Loucy (cell line): Measurements from ENCODE around the gene KLKB1.
"Not testable (repeated sequence)": the region's sequence is repeated elsewhere in the genome, so short reads cannot be mapped to it uniquely, and the experiment has no call there.

Experiments
- H2AFZ ChIP-seq: fragments of 200-600 bp; sonication (generic); 2 replicates; pipeline ENCODE4 v1.6.0; 2016; ENCODE audit warnings: antibody characterized with exemption, mild to moderate bottlenecking, low read length, moderate library complexity
- H3F3A ChIP-seq: fragments of 200-600 bp; 2 replicates; pipeline ENCODE4 v1.6.0; 2016; ENCODE audit warnings: antibody characterized with exemption, low read depth, mild to moderate bottlenecking
- H3K27me3 ChIP-seq: fragments of 200-600 bp; sonication (generic); 2 replicates; pipeline ENCODE4 v1.6.1; 2014; ENCODE audit warnings: low read length, mild to moderate bottlenecking; ENCODE audit not compliant: insufficient read depth, poor library complexity, severe bottlenecking
- H3K36me3 ChIP-seq: fragments of 200-600 bp; sonication (generic); 2 replicates; pipeline ENCODE4 v1.6.1; 2016; ENCODE audit warnings: low read length; ENCODE audit not compliant: insufficient read depth
- H3K4me1 ChIP-seq: fragments of 200-600 bp; sonication (generic); 2 replicates; pipeline ENCODE4 v1.5.1; 2014; ENCODE audit warnings: low read length, mild to moderate bottlenecking; ENCODE audit not compliant: insufficient read depth, poor library complexity, severe bottlenecking
- H3K4me2 ChIP-seq: fragments of 200-600 bp; sonication (generic); 2 replicates; pipeline ENCODE4 v1.6.0; 2014; ENCODE audit warnings: antibody characterized with exemption, low read length, low read depth, mild to moderate bottlenecking; ENCODE audit not compliant: poor library complexity, severe bottlenecking
- H3K4me3 ChIP-seq: fragments of 200-600 bp; sonication (generic); 2 replicates; pipeline ENCODE4 v1.5.1; 2014; ENCODE audit warnings: low read length, mild to moderate bottlenecking, mixed read lengths; ENCODE audit not compliant: poor library complexity, severe bottlenecking
- H3K79me2 ChIP-seq: fragments of 200-600 bp; sonication (generic); 2 replicates; pipeline ENCODE4 v1.6.1; 2014; ENCODE audit warnings: low read length; ENCODE audit not compliant: insufficient read depth
- H3K9ac ChIP-seq: fragments of 200-600 bp; sonication (generic); 2 replicates; pipeline ENCODE4 v1.6.0; 2014; ENCODE audit warnings: mild to moderate bottlenecking, low read depth, low read length, moderate library complexity; ENCODE audit not compliant: poor library complexity, severe bottlenecking
- H3K9me2 ChIP-seq: fragments of 200-600 bp; sonication (generic); replicated peaks from 2 replicates; pipeline ENCODE4 v1.6.1; 2016; ENCODE audit warnings: low read depth, low read length, mixed read lengths
- H3K9me3 ChIP-seq: fragments of 200-600 bp; sonication (generic); 2 replicates; pipeline ENCODE4 v1.6.1; 2014; ENCODE audit warnings: mild to moderate bottlenecking, antibody characterized with exemption, low read length, low read depth; ENCODE audit not compliant: insufficient read depth
- H4K20me1 ChIP-seq: fragments of 200-600 bp; sonication (generic); 2 replicates; pipeline ENCODE4 v1.6.0; 2014; ENCODE audit warnings: antibody characterized with exemption, low read length, mild to moderate bottlenecking; ENCODE audit not compliant: insufficient read depth, poor library complexity, severe bottlenecking
- CTCF ChIP-seq: fragments of 200-600 bp; sonication (generic); conservative IDR thresholded peaks from 2 replicates; pipeline ENCODE4 v1.5.1; 2014; ENCODE audit warnings: mild to moderate bottlenecking, antibody characterized with exemption, low read length
- EZH2phosphoT487 ChIP-seq: fragments of 200-600 bp; IDR thresholded peaks from 2 replicates; pipeline ENCODE4 v1.6.1; 2018; ENCODE audit warnings: antibody characterized with exemption, mild to moderate bottlenecking, moderate library complexity, borderline replicate concordance

The KLKB1 gene

DNA sequence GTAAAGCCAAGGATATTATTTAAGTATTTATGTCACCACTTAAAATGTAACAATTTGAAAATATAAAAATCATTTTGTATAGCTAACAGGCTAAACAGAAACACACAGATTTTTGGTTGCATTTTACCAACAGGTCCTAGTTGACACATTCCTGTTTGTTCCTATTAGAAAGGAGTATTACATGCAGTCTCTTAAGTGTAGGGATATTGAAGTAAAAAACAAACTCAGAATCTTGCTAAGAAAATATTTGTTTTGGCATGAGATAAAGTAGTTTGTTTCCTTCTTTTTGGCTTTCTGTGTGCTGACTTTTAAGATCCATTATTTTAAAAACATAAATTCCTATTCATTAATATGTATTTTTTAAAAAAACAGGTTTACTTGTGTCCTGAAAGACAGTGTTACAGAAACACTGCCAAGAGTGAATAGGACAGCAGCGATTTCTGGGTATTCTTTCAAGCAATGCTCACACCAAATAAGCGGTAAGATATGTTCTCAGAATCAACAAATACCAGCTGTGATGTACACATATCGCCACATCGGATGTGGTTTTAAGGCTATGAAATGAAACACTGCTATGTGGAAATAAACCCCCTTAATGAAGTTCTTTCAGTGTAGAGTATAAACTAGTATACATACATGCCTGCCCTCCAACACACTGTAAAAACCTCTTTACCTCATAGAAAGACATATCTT is 45.5 kb downstream of the KLKB1 start:
- Histone ChIP-seq H3K79me2 (no peaks in the 10 kb centered on the region), H3K9me2 (no peaks in the 10 kb centered on the region), H3F3A (no peaks in the 10 kb centered on the region), H4K20me1 (no peaks in the 10 kb centered on the region), H3K4me2 (no peak overlapping the region), H3K4me1 (no peaks in the 10 kb centered on the region), H3K4me3 (no peak overlapping the region), H2AFZ (no peak overlapping the region), H3K9me3 (no peaks in the 10 kb centered on the region), H3K36me3 (no peaks in the 10 kb centered on the region), H3K9ac (no peak overlapping the region), H3K27me3 (no peaks in the 10 kb centered on the region)
- TF ChIP-seq EZH2phosphoT487 (no peak), CTCF (no peak)

DNA sequence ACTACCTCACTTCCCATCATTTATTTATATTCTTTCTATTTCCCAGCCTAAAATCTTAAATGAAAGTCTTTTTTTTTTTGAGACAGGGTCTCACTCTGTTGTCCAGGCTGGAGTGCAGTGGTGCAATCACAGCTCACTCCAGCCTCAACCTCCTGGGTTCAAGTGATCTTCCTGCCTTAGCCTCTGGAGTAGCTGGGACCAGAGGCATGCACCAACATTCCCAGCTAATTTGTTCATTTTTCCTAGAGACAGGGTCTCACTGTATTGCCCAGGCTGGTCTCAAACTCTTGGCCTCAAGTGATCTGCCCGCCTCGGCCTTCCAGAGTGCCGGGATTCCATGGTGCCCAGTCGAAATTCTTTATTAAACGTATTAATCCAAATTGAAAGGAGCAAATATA is 46.1 kb downstream of the KLKB1 start:
- not testable (repeated sequence) for H3K4me1 ChIP-seq, H3F3A ChIP-seq, H3K9me3 ChIP-seq, H3K9ac ChIP-seq, H3K9me2 ChIP-seq, H3K36me3 ChIP-seq, H3K27me3 ChIP-seq, H3K79me2 ChIP-seq, H3K4me3 ChIP-seq, H3K4me2 ChIP-seq, H4K20me1 ChIP-seq, H2AFZ ChIP-seq

GRCh38 chr4:186283311-186283710 is 56.0 kb downstream of the KLKB1 start:
- no peaks in the 10 kb centered on the region for H4K20me1 ChIP-seq
- H2AFZ ChIP-seq: no peak overlapping the region
- no peaks in the 10 kb centered on the region for H3K36me3 ChIP-seq
- H3K4me3 ChIP-seq: no peak overlapping the region
- H3K9me2 ChIP-seq: no peaks in the 10 kb centered on the region
- H3F3A ChIP-seq: no peaks in the 10 kb centered on the region
- H3K4me2 ChIP-seq: no peak overlapping the region
- TF ChIP-seq CTCF (no peak), EZH2phosphoT487 (no peak)
- H3K9ac ChIP-seq: no peak overlapping the region
- no peaks in the 10 kb centered on the region for H3K9me3 ChIP-seq
- H3K27me3 ChIP-seq: peaks cover 4% of the 10 kb centered on the region
- H3K79me2 ChIP-seq: no peaks in the 10 kb centered on the region
- H3K4me1 ChIP-seq: no peaks in the 10 kb centered on the region

- H3K36me3 ChIP-seq: no peaks in the 10 kb centered on the region
- H4K20me1 ChIP-seq: no peaks in the 10 kb centered on the region
- no peak overlapping the region for H2AFZ ChIP-seq
- H3K79me2 ChIP-seq: no peaks in the 10 kb centered on the region
- H3K9ac ChIP-seq: no peak overlapping the region
- H3K9me2 ChIP-seq: no peaks in the 10 kb centered on the region
- no peak for TF ChIP-seq CTCF
- TF ChIP-seq EZH2phosphoT487: no peak
- no peaks in the 10 kb centered on the region for H3F3A ChIP-seq
- H3K27me3 ChIP-seq: peaks cover 3% of the 10 kb centered on the region
- no peak overlapping the region for H3K4me3 ChIP-seq
- no peak overlapping the region for H3K4me2 ChIP-seq
- no peaks in the 10 kb centered on the region for H3K4me1 ChIP-seq
- no peaks in the 10 kb centered on the region for H3K9me3 ChIP-seq
Measured at GRCh38 chr4:186285147-186285546, 57.8 kb downstream of the KLKB1 start.
